GM10248 (cell line): ENCODE measurements around the gene BUD13.

Experiments
- CTCF ChIA-PET: fragments of 300-600 bp; sonication (Branson Sonifier 250); formaldehyde crosslinking; extraction: SDS; loops from one replicate; lab custom pipeline; 2021; ENCODE audit warnings: antibody characterized with exemption; lab: Yijun Ruan, JAX
- POLR2A ChIA-PET: fragments of 350-650 bp; sonication (Branson Sonifier 250); formaldehyde crosslinking; extraction: SDS; loops from one replicate; lab custom pipeline; 2020; ENCODE audit warnings: antibody characterized with exemption; lab: Yijun Ruan, JAX
- DNase-seq: peaks from one replicate; pipeline ENCODE4 v3.0.0; 2012; ENCODE audit errors: extremely low spot score
- CTCF ChIP-seq: IDR thresholded peaks from 2 replicates; pipeline ENCODE4 v1.5.1; 2012; ENCODE audit warnings: mild to moderate bottlenecking, low read depth; ENCODE audit errors: extremely low read depth, missing control alignments, control extremely low read depth

BUD13 gene

GRCh38 chr11:116727990-116728389, 44.8 kb downstream of the BUD13 start:
- POLR2A ChIA-PET = no interaction called here
- no peak for TF ChIP-seq CTCF
- no peak for DNase-seq
- CTCF ChIA-PET = interaction anchor here (1.8 kb wide), 1 partner anchor 10 kb away, joined by 8 read pairs; no protein-coding TSS in a partner anchor

GRCh38 chr11:116725434-116726221, 47.2 kb downstream of the BUD13 start:
- POLR2A ChIA-PET = no interaction called here
- no peak for DNase-seq
- CTCF ChIA-PET = no interaction called here
- no peak for TF ChIP-seq CTCF

DNA sequence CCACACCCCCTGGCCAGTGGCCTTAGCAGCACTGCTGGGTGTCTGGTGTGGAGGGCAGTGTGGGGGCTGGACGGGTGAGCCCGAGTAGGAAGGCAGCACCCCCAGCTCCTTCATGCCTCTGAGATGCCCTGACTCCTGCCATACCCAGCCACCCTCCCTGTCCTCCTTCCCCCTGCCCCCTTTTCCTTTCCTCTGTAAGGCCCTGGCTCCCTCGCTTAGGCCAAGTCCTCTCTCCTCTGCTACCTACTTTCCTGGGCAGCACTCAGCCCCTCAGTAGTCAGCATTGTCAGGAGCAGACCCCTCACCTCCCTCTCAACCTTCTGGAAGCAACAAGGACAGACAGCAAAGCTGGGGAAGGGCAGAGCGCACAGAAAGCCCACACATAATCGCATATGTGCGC, 48.0 kb downstream of the BUD13 start:
- DNase-seq = no peak
- no peak for TF ChIP-seq CTCF
- ChIA-PET POLR2A (no interaction called here), CTCF (interaction anchor here (2.4 kb wide), 1 partner anchor 8 kb away, joined by 8 read pairs; no protein-coding TSS in a partner anchor)

- DNase-seq = no peak
- CTCF ChIA-PET = interaction anchor here (2.4 kb wide), 1 partner anchor 9 kb away, joined by 8 read pairs; no protein-coding TSS in a partner anchor
- POLR2A ChIA-PET = no interaction called here
- TF ChIP-seq CTCF = no peak
These were observed 49.3 kb downstream of the BUD13 start for GRCh38 chr11:116723511-116723910.

GRCh38 chr11:116721988-116722387, 50.8 kb downstream of the BUD13 start:
- CTCF ChIA-PET = interaction anchor here (1.1 to 1.3 kb wide), 3 partner anchors 11 to 30 kb away, joined by 3 to 4 read pairs (median 4); no protein-coding TSS in a partner anchor
- POLR2A ChIA-PET = no interaction called here

GRCh38 chr11:116720895-116721294, 51.9 kb downstream of the BUD13 start:
- POLR2A ChIA-PET = no interaction called here
- CTCF ChIA-PET = interaction anchor here (2.9 kb wide), 1 partner anchor 11 kb away, joined by 11 read pairs; no protein-coding TSS in a partner anchor
- no peak for DNase-seq
- TF ChIP-seq CTCF = no peak

More at GRCh38 chr11:116721988-116722387, 50.8 kb downstream of the BUD13 start:
- TF ChIP-seq CTCF = no peak
- no peak for DNase-seq
